ENCODE data around the gene NAB2. TPM values are rescaled to one million over a fixed set of nuclear protein-coding genes. Genes with fewer than 3 reads are reported as not detected.

Gene NAB2
- total RNA-seq, 1 experiment from 2014 or later: 30.6 TPM

- Mint-ChIP-seq H3K27ac (ENCODE audit: low read depth, unreplicated experiment) (peak overlapping the region; percentile 94), H3K9me3 (ENCODE audit: unreplicated experiment) (no peaks in the 10 kb centered on the region), H3K4me1 (ENCODE audit: insufficient read depth, unreplicated experiment) (peaks cover 50% of the 10 kb centered on the region), H3K4me3 (ENCODE audit: unreplicated experiment) (peak overlapping the region; percentile 90), H3K27me3 (ENCODE audit: insufficient read depth, unreplicated experiment) (no peaks in the 10 kb centered on the region), H3K36me3 (ENCODE audit: insufficient read depth, unreplicated experiment) (peaks cover 63% of the 10 kb centered on the region)
- no TSS peak for BruUV-seq (replicated peaks)
- DNase-seq (ENCODE audit: unreplicated experiment): no peak
- intact Hi-C loops (cut with micrococcal nuclease): no loop called here
- CTCF ChIA-PET: interaction anchor here (0.6 to 13.9 kb wide), 5 partner anchors 11 to 252 kb away, joined by 3 to 147 read pairs (median 5); partner anchors contain the start of gene STAT6
- POLR2A ChIA-PET: interaction anchor here (0.7 to 16.5 kb wide), 10 partner anchors 8 to 674 kb away, joined by 3 to 610 read pairs (median 6); partner anchors contain the start of genes NEMP1 and STAT6
- TF ChIP-seq CTCF (IDR thresholded peaks at IDR 0.05; ENCODE audit: unreplicated experiment): no peak
Observed at GRCh38 chr12:57090490-57090889, 1.6 kb downstream of the NAB2 start.

- intact Hi-C loops (cut with micrococcal nuclease): no loop called here
- ChIA-PET POLR2A (interaction anchor here (0.7 to 16.5 kb wide), 9 partner anchors 8 to 674 kb away, joined by 3 to 610 read pairs (median 6); partner anchors contain the start of genes NEMP1 and STAT6), CTCF (interaction anchor here (0.6 to 13.9 kb wide), 7 partner anchors 11 to 85 kb away, joined by 4 to 147 read pairs (median 10); partner anchors contain the start of gene STAT6)
- no TSS peak for BruUV-seq (replicated peaks)
- Mint-ChIP-seq H3K4me1 (ENCODE audit: insufficient read depth, unreplicated experiment) (peaks cover 51% of the 10 kb centered on the region), H3K36me3 (ENCODE audit: insufficient read depth, unreplicated experiment) (peaks cover 69% of the 10 kb centered on the region), H3K27ac (ENCODE audit: low read depth, unreplicated experiment) (peak overlapping the region; percentile 94), H3K4me3 (ENCODE audit: unreplicated experiment) (peak overlapping the region; percentile 90), H3K27me3 (ENCODE audit: insufficient read depth, unreplicated experiment) (no peaks in the 10 kb centered on the region), H3K9me3 (ENCODE audit: unreplicated experiment) (no peaks in the 10 kb centered on the region)
- TF ChIP-seq CTCF (IDR thresholded peaks at IDR 0.05; ENCODE audit: unreplicated experiment): no peak
- no peak for DNase-seq (ENCODE audit: unreplicated experiment)
Observed at GRCh38 chr12:57090924-57091637, 2.2 kb downstream of the NAB2 start.

GRCh38 chr12:57091638-57092528 lies 3.0 kb downstream of the NAB2 start:
- Mint-ChIP-seq H3K4me1 (ENCODE audit: insufficient read depth, unreplicated experiment) (peaks cover 55% of the 10 kb centered on the region), H3K27me3 (ENCODE audit: insufficient read depth, unreplicated experiment) (no peaks in the 10 kb centered on the region), H3K27ac (ENCODE audit: low read depth, unreplicated experiment) (peak overlapping the region; percentile 42), H3K9me3 (ENCODE audit: unreplicated experiment) (no peaks in the 10 kb centered on the region), H3K4me3 (ENCODE audit: unreplicated experiment) (peak overlapping the region; percentile 90), H3K36me3 (ENCODE audit: insufficient read depth, unreplicated experiment) (peaks cover 77% of the 10 kb centered on the region)
- POLR2A ChIA-PET: interaction anchor here (2.0 to 16.5 kb wide), 3 partner anchors 13 to 23 kb away, joined by 6 to 610 read pairs (median 151); partner anchors contain the start of genes NEMP1 and STAT6
- intact Hi-C loops (cut with micrococcal nuclease): no loop called here
- TF ChIP-seq CTCF (IDR thresholded peaks at IDR 0.05; ENCODE audit: unreplicated experiment): no peak
- CTCF ChIA-PET: interaction anchor here (0.6 to 13.9 kb wide), 8 partner anchors 12 to 84 kb away, joined by 3 to 147 read pairs (median 8); partner anchors contain the start of genes NEMP1 and STAT6
- DNase-seq (ENCODE audit: unreplicated experiment): no peak
- BruUV-seq (replicated peaks): no TSS peak
